ENCODE results near the gene IQCB1.
"Not testable (repeated sequence)": the region's sequence is repeated elsewhere in the genome, so short reads cannot be mapped to it uniquely, and the experiment has no call there.

The IQCB1 gene

DNA sequence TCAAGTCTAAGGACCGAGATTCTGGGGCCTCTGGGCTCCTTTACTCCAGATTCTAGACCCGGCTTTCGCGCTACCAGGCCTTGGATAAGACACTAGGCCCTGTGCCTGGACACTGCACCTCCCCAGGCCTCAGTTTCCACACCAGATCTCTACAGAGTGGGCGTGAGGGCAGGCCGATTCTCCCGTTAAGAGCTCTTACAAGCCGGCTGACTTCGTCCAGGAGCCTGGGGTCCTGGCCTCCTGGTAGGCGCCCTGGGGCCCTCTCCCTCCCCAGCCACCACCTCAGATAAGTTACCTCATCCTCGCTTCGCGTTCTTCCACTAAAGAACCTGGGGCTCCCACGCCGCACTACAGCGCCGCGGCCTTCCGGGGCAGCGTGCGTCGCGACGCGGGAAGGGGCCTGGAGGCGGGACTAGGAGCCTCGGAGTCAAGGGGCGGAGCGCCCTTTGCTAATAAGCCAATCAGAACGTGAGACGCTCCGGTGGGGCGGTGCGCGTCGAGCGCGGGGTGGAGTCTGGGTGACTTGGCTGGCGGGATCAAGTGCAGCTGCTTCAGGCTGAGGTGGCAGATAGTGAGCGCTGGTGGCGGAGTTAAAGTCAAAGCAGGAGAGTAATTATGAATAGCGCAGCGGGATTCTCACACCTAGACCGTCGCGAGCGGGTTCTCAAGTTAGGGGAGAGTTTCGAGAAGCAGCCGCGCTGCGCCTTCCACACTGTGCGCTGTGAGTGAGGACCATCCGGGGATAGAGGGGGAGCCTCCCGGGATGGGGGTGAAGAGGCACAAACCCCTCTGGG lies at the start of gene IQCB1, which contains the start of gene EAF2:
Gene IQCB1 (minus strand): TSS at position 390 of the 794 bp plus-strand sequence. CDS start 6,100 bp downstream, outside the sequence.
Gene EAF2 (plus strand): TSS at position 539 of the 794 bp plus-strand sequence. CDS start 77 bp downstream, at position 616.
- no peaks in the 10 kb centered on the region for H3K27me3 ChIP-seq (ENCODE audit: control insufficient read depth in 1 of 2, insufficient read depth in 2 of 2, low read length in 2 of 2)
- H3K4me1 ChIP-seq (ENCODE audit: control insufficient read depth, insufficient read depth, low read length): peaks cover 10% of the 10 kb centered on the region

GRCh38 chr3:121883507-121883906 lies 48.6 kb upstream of the IQCB1 start:
- Histone ChIP-seq H3K27ac (ENCODE audit: low read length) (no peak overlapping the region), H3K9me3 (ENCODE audit: control insufficient read depth in 2 of 2, low read length in 2 of 2) (no peaks in the 10 kb centered on the region), H3K36me3 (ENCODE audit: control insufficient read depth in 2 of 2, insufficient read depth in 2 of 2, low read length in 2 of 2) (no peaks in the 10 kb centered on the region), H3K4me1 (ENCODE audit: control insufficient read depth, insufficient read depth, low read length) (no peaks in the 10 kb centered on the region), H3K4me3 (ENCODE audit: low read length in 2 of 2) (no peak overlapping the region), H3K27me3 (ENCODE audit: control insufficient read depth in 1 of 2, insufficient read depth in 2 of 2, low read length in 2 of 2) (no peaks in the 10 kb centered on the region), H3K9ac (ENCODE audit: low read length in 2 of 2) (no peak overlapping the region)

More for the DNA sequence above, at the start of gene IQCB1, which contains the start of gene EAF2:
- H3K9me3 ChIP-seq (ENCODE audit: control insufficient read depth in 2 of 2, low read length in 2 of 2): no peaks in the 10 kb centered on the region
- peak within 1 kb of the TSS; percentile 84 to 88 for H3K4me3 ChIP-seq (ENCODE audit: low read length in 2 of 2)
- peak within 1 kb of the TSS; percentile 58 for H3K27ac ChIP-seq (ENCODE audit: low read length)
- no peaks in the 10 kb centered on the region for H3K36me3 ChIP-seq (ENCODE audit: control insufficient read depth in 2 of 2, insufficient read depth in 2 of 2, low read length in 2 of 2)
- H3K9ac ChIP-seq (ENCODE audit: low read length in 2 of 2): peak within 1 kb of the TSS; percentile 86 to 95

- no peak overlapping the region for H3K9ac ChIP-seq (ENCODE audit: low read length in 2 of 2)
- no peaks in the 10 kb centered on the region for H3K9me3 ChIP-seq (ENCODE audit: control insufficient read depth in 2 of 2, low read length in 2 of 2)
- H3K4me3 ChIP-seq (ENCODE audit: low read length in 2 of 2): no peak overlapping the region
- H3K27me3 ChIP-seq (ENCODE audit: control insufficient read depth in 1 of 2, insufficient read depth in 2 of 2, low read length in 2 of 2): no peaks in the 10 kb centered on the region
- H3K27ac ChIP-seq (ENCODE audit: low read length): no peak overlapping the region
- no peaks in the 10 kb centered on the region for H3K36me3 ChIP-seq (ENCODE audit: control insufficient read depth in 2 of 2, insufficient read depth in 2 of 2, low read length in 2 of 2)
- H3K4me1 ChIP-seq (ENCODE audit: control insufficient read depth, insufficient read depth, low read length): no peaks in the 10 kb centered on the region
Measured at GRCh38 chr3:121878411-121878810, 43.6 kb upstream of the IQCB1 start.

DNA sequence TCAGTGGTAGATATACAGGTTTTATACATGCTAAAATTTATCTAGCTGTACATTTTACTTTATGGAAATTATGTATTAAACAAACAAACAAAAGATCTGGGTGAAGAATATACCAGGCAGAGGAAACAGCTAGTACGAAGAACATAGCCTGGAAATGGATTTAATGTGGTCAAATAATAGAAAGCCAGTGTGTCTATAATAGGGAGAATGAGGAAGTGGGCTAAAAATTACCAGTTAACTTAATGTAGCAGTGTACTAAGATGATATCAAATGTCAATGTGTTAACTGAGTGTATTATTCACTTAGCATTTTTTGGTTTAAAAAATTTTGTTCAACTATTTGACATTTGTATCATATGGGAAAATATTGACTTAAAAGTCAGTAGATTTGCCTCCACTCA lies 36.6 kb upstream of the IQCB1 start:
- H3K9me3 ChIP-seq (ENCODE audit: control insufficient read depth in 2 of 2, low read length in 2 of 2): no peaks in the 10 kb centered on the region

DNA sequence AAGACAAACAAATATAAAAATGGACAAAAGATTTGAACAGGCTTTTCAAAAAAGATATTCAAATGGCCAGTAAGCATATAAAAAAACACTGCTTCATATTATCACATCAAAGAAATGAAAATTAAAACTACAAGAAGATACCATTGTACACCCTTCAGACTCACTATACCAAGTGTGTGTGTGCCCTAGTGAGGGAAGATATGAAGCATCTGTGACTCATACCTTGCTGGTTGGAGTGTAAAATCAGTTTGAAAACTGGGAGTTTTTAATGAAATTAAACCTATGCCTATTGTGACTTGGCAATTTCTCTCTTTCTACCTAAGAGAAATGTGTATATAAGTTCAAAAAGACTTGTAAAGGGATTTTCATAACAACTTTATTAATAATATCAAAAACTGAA lies 35.9 kb upstream of the IQCB1 start:
- no peaks in the 10 kb centered on the region for H3K9me3 ChIP-seq (ENCODE audit: control insufficient read depth in 2 of 2, low read length in 2 of 2)
- H3K4me1 ChIP-seq (ENCODE audit: control insufficient read depth, insufficient read depth, low read length): no peaks in the 10 kb centered on the region
- H3K4me3 ChIP-seq (ENCODE audit: low read length in 2 of 2): no peak overlapping the region
- H3K9ac ChIP-seq (ENCODE audit: low read length in 2 of 2): no peak overlapping the region
- no peak overlapping the region for H3K27ac ChIP-seq (ENCODE audit: low read length)
- H3K27me3 ChIP-seq (ENCODE audit: control insufficient read depth in 1 of 2, insufficient read depth in 2 of 2, low read length in 2 of 2): no peaks in the 10 kb centered on the region
- H3K36me3 ChIP-seq (ENCODE audit: control insufficient read depth in 2 of 2, insufficient read depth in 2 of 2, low read length in 2 of 2): no peaks in the 10 kb centered on the region

More for the DNA sequence above, 36.6 kb upstream of the IQCB1 start:
- Histone ChIP-seq H3K4me1 (ENCODE audit: control insufficient read depth, insufficient read depth, low read length) (no peaks in the 10 kb centered on the region), H3K36me3 (ENCODE audit: control insufficient read depth in 2 of 2, insufficient read depth in 2 of 2, low read length in 2 of 2) (no peaks in the 10 kb centered on the region), H3K27ac (ENCODE audit: low read length) (no peak overlapping the region), H3K27me3 (ENCODE audit: control insufficient read depth in 1 of 2, insufficient read depth in 2 of 2, low read length in 2 of 2) (no peaks in the 10 kb centered on the region), H3K9ac (ENCODE audit: low read length in 2 of 2) (no peak overlapping the region), H3K4me3 (ENCODE audit: low read length in 2 of 2) (no peak overlapping the region)

DNA sequence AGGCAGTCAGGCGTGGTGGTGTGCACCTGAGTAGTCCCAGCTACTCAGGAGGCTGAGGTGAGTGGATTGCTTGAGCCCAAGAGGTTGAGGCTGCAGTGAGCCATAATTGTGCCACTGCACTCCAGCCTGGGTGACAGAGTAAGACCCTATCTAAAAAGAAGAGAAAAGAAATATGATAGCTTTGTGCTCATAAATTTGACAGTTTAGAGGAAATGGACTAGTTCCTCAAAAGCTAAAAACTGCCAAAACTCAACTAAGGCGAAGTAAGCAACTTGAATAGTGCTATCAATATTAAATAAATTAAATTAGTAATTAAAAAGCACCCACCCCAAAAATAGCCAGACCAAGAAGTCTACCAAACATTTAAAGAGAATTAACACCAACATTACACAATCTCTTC lies 34.9 kb upstream of the IQCB1 start:
- H3K4me1 ChIP-seq (ENCODE audit: control insufficient read depth, insufficient read depth, low read length): no peaks in the 10 kb centered on the region
- no peak overlapping the region for H3K9ac ChIP-seq (ENCODE audit: low read length in 2 of 2)
- H3K36me3 ChIP-seq (ENCODE audit: control insufficient read depth in 2 of 2, insufficient read depth in 2 of 2, low read length in 2 of 2): no peaks in the 10 kb centered on the region
- H3K4me3 ChIP-seq (ENCODE audit: low read length in 2 of 2): no peak overlapping the region
- no peaks in the 10 kb centered on the region for H3K27me3 ChIP-seq (ENCODE audit: control insufficient read depth in 1 of 2, insufficient read depth in 2 of 2, low read length in 2 of 2)
- no peak overlapping the region for H3K27ac ChIP-seq (ENCODE audit: low read length)
- no peaks in the 10 kb centered on the region for H3K9me3 ChIP-seq (ENCODE audit: control insufficient read depth in 2 of 2, low read length in 2 of 2)

GRCh38 chr3:121863801-121864200 lies 28.9 kb upstream of the IQCB1 start:
- H3K27me3 ChIP-seq (ENCODE audit: control insufficient read depth in 1 of 2, insufficient read depth in 2 of 2, low read length in 2 of 2): no peaks in the 10 kb centered on the region

DNA sequence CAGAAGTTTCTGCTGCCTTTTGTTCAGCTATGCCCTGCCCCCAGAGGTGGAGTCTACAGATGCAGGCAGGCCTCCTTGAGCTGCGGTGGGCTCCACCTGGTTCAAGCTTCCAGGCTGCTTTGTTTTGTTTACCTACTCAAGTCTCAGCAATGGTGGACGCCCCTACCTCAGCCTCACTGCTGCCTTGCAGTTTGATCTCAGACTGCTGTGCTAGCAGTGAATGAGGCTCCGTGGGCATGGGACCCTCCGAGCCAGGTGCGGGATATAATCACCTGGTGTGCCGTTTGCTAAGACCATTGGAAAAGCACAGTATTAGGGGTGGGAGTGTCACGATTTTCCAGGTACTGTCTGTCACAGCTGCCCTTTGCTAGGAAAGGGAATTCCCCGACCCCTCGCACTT lies 28.4 kb upstream of the IQCB1 start:
- H3K27me3 ChIP-seq (ENCODE audit: control insufficient read depth in 1 of 2, insufficient read depth in 2 of 2, low read length in 2 of 2); H3K4me3 ChIP-seq (ENCODE audit: low read length in 2 of 2); H3K4me1 ChIP-seq (ENCODE audit: control insufficient read depth, insufficient read depth, low read length); H3K9ac ChIP-seq (ENCODE audit: low read length in 2 of 2); H3K9me3 ChIP-seq (ENCODE audit: control insufficient read depth in 2 of 2, low read length in 2 of 2); H3K27ac ChIP-seq (ENCODE audit: low read length); H3K36me3 ChIP-seq (ENCODE audit: control insufficient read depth in 2 of 2, insufficient read depth in 2 of 2, low read length in 2 of 2): not testable (repeated sequence)

More at GRCh38 chr3:121863801-121864200, 28.9 kb upstream of the IQCB1 start:
- H3K36me3 ChIP-seq (ENCODE audit: control insufficient read depth in 2 of 2, insufficient read depth in 2 of 2, low read length in 2 of 2): no peaks in the 10 kb centered on the region
- H3K4me1 ChIP-seq (ENCODE audit: control insufficient read depth, insufficient read depth, low read length): no peaks in the 10 kb centered on the region
- H3K9me3 ChIP-seq (ENCODE audit: control insufficient read depth in 2 of 2, low read length in 2 of 2): no peaks in the 10 kb centered on the region
- no peak overlapping the region for H3K4me3 ChIP-seq (ENCODE audit: low read length in 2 of 2)
- no peak overlapping the region for H3K9ac ChIP-seq (ENCODE audit: low read length in 2 of 2)
- no peak overlapping the region for H3K27ac ChIP-seq (ENCODE audit: low read length)

- H3K9ac ChIP-seq (ENCODE audit: low read length in 2 of 2); H3K4me3 ChIP-seq (ENCODE audit: low read length in 2 of 2); H3K4me1 ChIP-seq (ENCODE audit: control insufficient read depth, insufficient read depth, low read length); H3K27ac ChIP-seq (ENCODE audit: low read length); H3K9me3 ChIP-seq (ENCODE audit: control insufficient read depth in 2 of 2, low read length in 2 of 2); H3K36me3 ChIP-seq (ENCODE audit: control insufficient read depth in 2 of 2, insufficient read depth in 2 of 2, low read length in 2 of 2); H3K27me3 ChIP-seq (ENCODE audit: control insufficient read depth in 1 of 2, insufficient read depth in 2 of 2, low read length in 2 of 2): not testable (repeated sequence)
Measured at GRCh38 chr3:121857778-121858177, 22.9 kb upstream of the IQCB1 start.

DNA sequence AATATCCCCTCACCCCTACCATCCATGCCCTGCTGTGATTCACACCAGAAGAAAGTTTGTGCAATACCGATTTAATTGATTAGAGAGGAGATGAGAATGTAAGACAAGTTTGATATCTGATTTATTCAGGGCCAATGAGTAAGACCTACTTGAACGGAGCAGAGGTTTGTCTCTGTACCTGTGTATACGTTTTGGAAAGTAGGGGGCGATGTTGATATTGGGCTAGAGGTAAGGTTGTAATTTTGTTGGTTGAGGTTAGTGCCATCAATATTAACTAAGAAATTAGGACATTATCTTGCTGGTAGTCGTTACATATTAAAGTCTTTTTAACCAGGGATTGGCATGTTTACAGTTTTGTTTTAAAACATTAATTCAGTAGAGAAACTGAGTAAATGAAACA lies 20.7 kb upstream of the IQCB1 start:
- no peaks in the 10 kb centered on the region for H3K4me1 ChIP-seq (ENCODE audit: control insufficient read depth, insufficient read depth, low read length)
- no peak overlapping the region for H3K27ac ChIP-seq (ENCODE audit: low read length)
- no peak overlapping the region for H3K4me3 ChIP-seq (ENCODE audit: low read length in 2 of 2)
- no peaks in the 10 kb centered on the region for H3K27me3 ChIP-seq (ENCODE audit: control insufficient read depth in 1 of 2, insufficient read depth in 2 of 2, low read length in 2 of 2)
- H3K9ac ChIP-seq (ENCODE audit: low read length in 2 of 2): no peak overlapping the region
- H3K9me3 ChIP-seq (ENCODE audit: control insufficient read depth in 2 of 2, low read length in 2 of 2): no peaks in the 10 kb centered on the region
- no peaks in the 10 kb centered on the region for H3K36me3 ChIP-seq (ENCODE audit: control insufficient read depth in 2 of 2, insufficient read depth in 2 of 2, low read length in 2 of 2)

DNA sequence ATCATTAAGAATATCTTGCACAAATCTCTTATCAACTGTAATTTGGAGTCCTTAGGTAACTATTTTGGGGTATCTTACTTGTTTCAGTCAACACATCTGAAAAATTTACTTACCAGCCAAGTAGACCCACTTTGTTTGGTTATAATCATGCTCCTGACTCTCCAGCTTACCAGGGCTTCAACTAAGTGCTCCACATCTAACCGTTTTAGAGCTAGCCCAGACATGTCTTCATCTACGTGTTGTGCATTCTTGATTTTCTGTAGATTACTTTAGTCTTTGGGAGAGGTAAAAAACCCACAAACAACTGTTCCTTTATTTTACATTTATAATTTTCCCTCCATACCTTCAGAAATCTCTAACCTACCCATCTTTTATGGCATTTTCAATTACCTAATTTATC lies 17.4 kb upstream of the IQCB1 start:
- no peaks in the 10 kb centered on the region for H3K36me3 ChIP-seq (ENCODE audit: control insufficient read depth in 2 of 2, insufficient read depth in 2 of 2, low read length in 2 of 2)
- H3K27me3 ChIP-seq (ENCODE audit: control insufficient read depth in 1 of 2, insufficient read depth in 2 of 2, low read length in 2 of 2): no peaks in the 10 kb centered on the region

More for the DNA sequence above, 17.4 kb upstream of the IQCB1 start:
- no peak overlapping the region for H3K27ac ChIP-seq (ENCODE audit: low read length)
- H3K9me3 ChIP-seq (ENCODE audit: control insufficient read depth in 2 of 2, low read length in 2 of 2): no peaks in the 10 kb centered on the region
- H3K4me3 ChIP-seq (ENCODE audit: low read length in 2 of 2): no peak overlapping the region
- no peaks in the 10 kb centered on the region for H3K4me1 ChIP-seq (ENCODE audit: control insufficient read depth, insufficient read depth, low read length)
- H3K9ac ChIP-seq (ENCODE audit: low read length in 2 of 2): no peak overlapping the region
